Stimulated activated CD8-positive, alpha-beta memory T cell treated with anti-CD3 and anti-CD28 coated beads, Interleukin-4, amount 100 ng/mL, for 1 hour (primary cell): ENCODE measurements around the gene THAP8.
"Not testable (repeated sequence)": the region's sequence is repeated elsewhere in the genome, so short reads cannot be mapped to it uniquely, and the experiment has no call there.

Source experiments
- DNase-seq, 2 donors: peaks; one replicate each; pipeline ENCODE4 v3.0.0-alpha.2; 2020; ENCODE audit warnings: low read depth in 2 of 2, low spot score in 1 of 2

THAP8 gene

GRCh38 chr19:36068810-36069499 is 14.9 kb upstream of the THAP8 start:
- not testable (repeated sequence) for DNase-seq

- DNase-seq, result no peak
Observed at GRCh38 chr19:36067681-36068080, 13.6 kb upstream of the THAP8 start.

DNA sequence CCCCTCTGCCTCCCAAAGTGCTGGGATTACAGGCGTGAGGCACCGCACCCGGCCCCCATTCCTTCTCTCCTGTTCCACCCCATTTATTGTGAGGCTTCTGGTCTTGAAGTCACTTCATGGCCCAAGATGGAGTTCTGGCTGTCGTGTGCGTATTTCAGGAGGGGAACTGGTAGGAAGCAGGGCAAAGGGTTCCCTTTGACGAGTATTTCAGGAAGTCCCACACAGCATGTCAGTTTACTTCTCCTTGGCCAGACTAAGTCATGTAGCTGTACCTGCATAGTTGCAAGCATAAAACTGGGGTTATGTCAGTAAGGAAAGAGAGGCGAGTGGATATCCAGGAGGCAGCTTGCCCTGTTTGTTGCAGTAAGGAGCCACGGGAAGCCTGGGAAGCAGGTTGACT is 10.7 kb upstream of the THAP8 start:
- no peak for DNase-seq

DNA sequence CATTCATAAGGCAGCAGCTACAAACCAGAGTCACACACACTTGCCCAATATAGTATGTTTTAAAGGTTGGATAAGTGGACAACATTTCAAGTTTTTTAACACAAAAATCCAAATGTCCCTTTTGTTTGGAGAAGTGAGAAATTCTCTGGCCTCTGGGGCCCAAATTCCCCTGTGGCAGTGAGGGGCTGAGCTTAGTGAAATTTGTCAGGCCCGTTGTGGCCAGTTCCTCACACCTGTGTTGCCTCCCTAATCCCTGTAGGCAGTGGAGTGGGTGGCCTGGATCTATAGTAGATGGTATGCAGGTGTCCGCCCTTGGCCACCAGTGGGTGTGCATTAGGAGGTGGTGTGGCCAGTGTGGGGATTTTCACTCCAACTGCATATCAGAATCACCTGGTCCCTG is 7.3 kb upstream of the THAP8 start:
- DNase-seq, result no peak

DNA sequence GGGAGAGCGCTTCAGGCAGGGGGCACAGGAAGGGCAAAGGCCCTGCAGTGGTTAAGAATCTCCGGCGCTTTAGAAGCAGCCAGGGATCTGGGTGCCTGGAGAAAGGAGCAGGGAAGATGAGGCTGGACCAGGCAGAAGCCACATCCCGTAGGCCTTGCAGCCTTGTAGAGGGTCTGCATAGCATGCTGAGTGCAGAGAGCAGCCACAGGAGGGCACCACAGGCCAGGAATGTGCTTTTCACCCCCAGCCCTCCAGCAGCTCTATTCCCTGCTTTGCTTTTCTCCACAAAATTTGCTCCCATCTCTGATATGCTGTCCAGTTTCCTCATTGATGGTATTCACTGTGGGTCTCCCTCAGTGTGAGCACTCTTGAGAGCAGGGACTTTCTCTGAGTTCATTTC is 6.3 kb upstream of the THAP8 start:
- no peak for DNase-seq

- no peak for DNase-seq
Observed at GRCh38 chr19:36059180-36059910, 5.3 kb upstream of the THAP8 start.

- no peak for DNase-seq
Observed at GRCh38 chr19:36058481-36059179, 4.5 kb upstream of the THAP8 start.

DNA sequence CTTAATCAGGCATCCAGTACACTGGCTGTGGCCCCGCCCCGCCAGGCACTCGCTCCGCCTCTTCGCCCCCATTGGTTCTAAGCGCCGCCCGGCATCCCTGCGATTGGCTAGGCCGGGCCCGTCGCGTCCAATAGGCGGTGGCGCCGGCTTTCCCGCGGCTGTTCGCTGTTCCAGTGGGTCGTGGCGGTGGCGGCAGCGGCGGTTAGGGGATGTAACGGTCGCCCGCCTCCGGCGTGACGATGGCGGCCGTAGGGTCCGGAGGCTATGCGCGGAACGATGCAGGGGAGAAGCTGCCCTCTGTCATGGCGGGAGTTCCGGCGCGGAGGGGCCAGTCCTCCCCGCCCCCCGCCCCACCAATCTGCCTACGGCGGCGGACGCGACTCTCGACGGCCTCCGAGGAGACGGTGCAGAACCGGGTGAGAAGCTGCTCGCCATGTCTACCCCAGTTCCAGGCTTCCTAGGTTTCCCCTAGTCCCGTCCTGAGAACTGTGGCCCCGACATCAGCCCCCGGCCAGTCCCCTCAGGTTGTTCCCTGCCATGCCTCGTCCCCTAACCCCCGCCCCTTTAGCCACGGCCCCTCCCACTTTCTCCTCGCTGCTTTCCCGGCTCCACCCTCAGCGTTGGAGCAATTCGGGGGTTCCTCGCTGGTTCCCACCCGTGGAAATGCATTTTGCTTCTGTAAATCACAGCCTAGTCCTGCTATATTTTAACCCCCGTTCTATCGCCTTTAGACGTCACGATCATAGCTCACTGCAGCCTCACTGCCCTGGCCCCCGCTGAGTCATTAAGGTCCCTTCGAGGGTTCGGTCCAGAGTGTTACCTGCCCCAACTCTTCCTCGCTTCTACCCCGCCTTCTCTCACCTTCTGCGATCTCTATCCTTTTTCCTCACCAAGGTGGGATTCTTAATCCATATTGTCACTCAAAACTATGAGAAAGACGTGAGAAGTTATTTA is 925 bp upstream of the THAP8 start, which contains the start of gene WDR62:
Gene WDR62 (plus strand): TSS at position 165 of the 954 bp plus-strand sequence. CDS start 75 bp downstream, at position 240.
- peak; percentile 87 to 90 for DNase-seq

- DNase-seq, result no peak
Observed at GRCh38 chr19:36051637-36052036, 2.4 kb downstream of the THAP8 start.

DNA sequence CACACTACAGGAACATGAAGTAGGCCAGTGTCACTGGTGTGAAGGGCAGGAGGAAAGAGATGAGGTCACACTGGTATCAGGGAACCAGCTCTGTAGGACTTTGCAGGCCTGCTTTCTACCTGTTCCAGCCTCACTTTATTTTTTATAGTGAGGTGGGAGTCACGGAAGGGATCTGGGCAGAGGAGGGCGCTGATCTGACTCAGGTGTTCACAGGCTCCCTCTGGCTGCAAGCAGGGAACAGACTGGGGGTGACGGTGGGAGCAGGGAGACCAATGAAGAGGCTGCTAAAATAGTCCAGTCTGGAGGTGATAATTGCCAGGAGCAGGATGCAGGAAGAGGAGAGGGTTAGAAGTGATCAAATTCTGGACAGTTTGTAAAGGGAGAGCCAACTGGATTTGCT is 2.8 kb downstream of the THAP8 start:
- no peak for DNase-seq

- DNase-seq, result no peak
Observed at GRCh38 chr19:36049080-36049698, 4.9 kb downstream of the THAP8 start.

GRCh38 chr19:36047835-36048234 is 6.2 kb downstream of the THAP8 start:
- no peak for DNase-seq

DNA sequence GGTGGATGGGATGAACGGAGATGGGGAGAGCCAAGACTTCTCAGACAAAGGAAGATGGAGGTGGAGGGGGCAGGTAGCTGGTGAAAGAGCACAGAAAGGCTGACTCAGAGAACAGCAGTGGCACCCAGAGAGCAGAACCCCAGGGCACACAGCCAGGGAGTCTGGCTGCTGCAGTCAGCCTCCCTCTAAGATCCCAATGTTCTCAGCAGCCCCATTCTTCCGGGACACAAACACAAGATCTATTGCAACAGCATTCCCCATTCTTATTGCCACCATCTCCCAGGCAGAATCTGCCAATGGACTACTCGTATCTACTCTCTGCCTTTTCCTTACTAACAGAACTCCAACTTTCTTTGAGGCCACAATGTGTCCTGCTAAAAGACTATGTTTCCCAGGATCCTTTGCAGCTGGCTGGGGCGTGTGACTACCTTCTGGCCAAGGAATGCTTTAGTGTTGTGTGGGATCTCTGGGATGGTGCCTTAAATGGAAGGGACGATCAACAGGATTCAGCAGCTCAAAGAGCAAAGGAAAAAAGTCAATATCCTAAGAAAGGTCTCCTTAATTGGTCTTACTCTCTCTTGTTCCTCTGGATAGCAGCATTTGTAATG is 7.5 kb downstream of the THAP8 start:
- no peak for DNase-seq

DNA sequence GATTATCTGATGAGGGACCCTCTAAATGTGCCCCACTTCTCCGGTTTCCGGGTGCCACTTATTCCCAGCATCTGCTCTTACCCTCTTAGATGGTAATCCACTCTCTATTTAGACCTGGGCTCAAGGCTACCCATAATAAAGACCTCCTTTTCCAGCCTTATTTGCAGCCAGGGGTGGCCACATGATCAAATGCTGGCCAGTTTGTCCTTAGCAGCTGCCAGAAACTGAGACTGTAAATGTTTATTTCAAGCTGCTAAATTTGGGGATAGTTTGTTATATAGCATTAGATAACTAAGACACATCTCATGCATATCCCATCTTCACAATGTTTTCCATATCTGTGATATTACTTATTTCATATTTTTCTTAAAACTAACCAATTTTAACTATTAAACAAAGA is 10.1 kb downstream of the THAP8 start:
- DNase-seq, result no peak

GRCh38 chr19:36041831-36042230 is 12.3 kb downstream of the THAP8 start:
- no peak for DNase-seq

DNA sequence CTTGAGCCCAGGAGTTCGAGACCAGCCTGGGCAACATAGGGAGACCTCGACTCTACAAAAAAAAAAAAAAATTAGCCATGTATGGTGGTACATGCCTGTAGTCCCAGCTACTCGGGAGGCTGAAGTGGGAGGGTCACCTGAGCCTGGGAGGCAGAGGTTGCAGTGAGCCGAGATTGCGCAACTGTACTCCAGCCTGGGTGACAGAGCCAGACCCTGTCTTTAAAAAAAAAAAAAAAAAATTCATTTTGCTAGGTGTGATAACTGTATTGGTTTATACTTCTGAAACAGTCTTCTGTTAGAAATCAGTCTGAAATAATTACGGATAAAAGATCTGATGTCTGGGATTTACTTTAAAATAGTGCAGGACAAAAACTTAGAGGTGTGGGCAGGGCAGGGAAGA is 13.0 kb downstream of the THAP8 start:
- not testable (repeated sequence) for DNase-seq

DNA sequence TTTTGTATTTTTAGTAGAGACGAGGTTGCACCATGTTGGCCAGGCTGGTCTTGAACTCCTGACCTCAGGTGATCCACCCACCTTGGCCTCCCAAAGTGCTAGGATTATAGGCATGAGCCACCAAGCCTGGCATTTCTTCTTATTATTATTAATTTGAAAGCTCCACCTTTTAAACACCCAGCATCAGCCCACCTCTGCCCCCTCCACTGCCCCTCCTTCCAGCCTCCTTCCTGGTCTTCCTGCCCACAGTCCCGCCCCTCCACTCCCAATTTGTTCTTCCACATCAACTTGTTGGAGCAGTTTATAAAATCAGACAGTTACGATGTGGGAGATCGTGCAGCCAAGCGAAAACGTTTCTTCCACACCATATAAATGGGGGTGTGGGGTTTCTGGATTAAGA is 13.6 kb downstream of the THAP8 start:
- no peak for DNase-seq

DNA sequence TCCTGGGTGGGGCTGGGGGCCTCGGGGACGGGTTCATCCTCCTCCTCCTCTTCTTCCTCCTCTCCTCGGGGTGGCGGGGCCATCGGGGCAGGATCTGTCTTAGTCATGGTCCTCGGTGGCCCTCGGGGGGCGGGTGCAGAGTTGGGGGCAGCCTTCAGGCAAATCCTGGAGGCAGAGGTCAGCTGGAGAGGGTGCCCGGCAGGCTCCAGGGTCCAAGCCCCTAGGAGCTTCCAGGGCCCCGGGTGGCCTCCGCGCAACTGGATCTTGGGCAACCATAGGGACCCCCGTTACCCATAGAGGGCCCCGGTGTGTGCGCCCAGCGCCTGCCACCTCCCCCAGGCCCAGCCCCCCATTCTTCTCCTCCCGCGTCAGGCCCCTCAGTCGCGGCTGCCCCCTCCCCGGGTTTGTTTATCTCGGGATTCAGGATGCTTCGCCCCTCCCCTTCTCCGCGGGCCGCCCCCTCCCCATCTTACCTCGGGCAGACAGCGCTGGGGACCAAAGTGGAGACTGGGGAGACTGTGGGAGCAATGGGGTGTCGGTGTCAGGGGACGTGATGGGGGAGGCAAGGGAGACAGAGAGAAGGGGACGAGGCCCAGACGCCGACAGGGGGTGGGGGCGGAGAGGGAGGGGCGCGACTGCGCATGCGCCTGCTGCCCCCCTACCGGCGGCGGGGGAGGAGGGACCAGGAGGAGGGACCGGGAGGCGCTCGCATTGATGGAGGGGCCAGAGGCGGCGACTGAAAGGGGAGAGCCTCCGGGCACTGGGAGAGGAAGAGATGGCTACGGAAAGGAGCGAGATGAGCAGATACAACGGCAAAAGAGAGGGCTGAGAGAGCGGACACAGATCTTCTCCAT is 21.6 kb downstream of the THAP8 start, which contains the start of gene CLIP3:
Gene CLIP3 (minus strand): TSS at position 623 of the 854 bp plus-strand sequence. CDS start 516 bp downstream, at position 107.
- DNase-seq, result peak in 1 of 2 donors; percentile 27

DNA sequence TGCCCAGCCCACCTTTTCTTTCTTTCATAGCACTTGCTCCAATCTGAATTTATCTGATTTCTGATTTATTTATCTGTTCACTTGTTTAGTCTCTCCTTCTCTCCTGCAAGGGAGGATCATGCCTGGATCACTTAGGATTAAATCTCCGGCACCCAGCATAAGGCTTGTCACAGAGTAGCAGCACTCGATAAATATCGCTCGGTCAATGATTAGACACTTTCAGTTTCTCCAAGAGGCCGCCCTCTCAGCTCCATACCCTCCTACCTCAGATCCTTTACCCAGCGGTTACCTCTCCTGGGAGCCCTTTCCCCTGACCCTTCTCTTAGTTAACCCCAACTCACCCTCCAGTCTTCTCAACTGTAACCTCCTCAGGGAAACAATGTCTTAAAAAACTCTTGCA is 22.8 kb downstream of the THAP8 start:
- no peak for DNase-seq
